ENCODE measurements around the gene C2orf92. TPM values are rescaled to one million over a fixed set of nuclear protein-coding genes. Genes with fewer than 3 reads are reported as not detected.
A peak's percentile ranks its signal among the peaks of the same experiment; 100 is the strongest.

Gene C2orf92
- total RNA-seq, 2 donors from 2014 or later = 3.0 to 3.1 TPM

DNA sequence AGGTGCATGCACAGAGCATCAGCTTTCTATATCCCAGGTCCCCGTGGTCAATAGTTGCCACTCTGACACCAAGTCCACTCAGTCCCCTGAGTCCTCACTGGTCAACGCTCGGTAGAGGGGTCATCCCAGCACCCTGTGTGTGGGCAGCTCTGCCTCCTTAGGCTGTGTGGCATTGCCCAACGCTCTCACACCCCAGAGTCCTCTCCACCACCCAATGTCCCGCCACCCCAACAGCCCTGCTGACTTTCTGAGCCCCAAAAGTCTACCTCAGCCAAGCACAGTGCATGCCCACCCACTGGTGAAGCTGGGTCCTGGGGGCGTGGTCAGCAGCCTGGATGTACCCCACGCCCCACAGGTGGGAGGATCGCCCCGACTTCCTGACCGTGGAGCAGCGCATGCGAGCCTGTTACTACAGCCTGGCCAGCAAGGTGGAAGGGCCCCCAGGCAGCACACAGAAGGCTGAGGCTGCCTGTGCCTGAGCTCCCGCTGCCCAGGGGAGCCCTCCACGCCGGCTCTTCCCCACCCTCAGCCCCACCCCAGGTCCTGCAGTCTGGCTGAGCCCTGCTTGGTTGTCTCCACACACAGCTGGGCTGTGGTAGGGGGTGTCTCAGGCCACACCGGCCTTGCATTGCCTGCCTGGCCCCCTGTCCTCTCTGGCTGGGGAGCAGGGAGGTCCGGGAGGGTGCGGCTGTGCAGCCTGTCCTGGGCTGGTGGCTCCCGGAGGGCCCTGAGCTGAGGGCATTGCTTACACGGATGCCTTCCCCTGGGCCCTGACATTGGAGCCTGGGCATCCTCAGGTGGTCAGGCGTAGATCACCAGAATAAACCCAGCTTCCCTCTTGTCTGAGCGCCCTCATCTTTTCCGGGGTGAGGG lies 69.7 kb downstream of the C2orf92 start:
- no peaks in the 10 kb centered on the region for H3K36me3 ChIP-seq
- H3K27me3 ChIP-seq = no peaks in the 10 kb centered on the region
- no peak overlapping the region for H3K27ac ChIP-seq
- H3K4me1 ChIP-seq = peaks cover 0 to 16% of the 10 kb centered on the region in 2 donors
- no peak for DNase-seq (ENCODE audit: low spot score)
- no peaks in the 10 kb centered on the region for H3K9me3 ChIP-seq
- no peak overlapping the region for H3K4me3 ChIP-seq
- no peak for TF ChIP-seq CTCF (IDR thresholded peaks at IDR 0.05)

GRCh38 chr2:97739893-97740245 lies 70.4 kb downstream of the C2orf92 start:
- no peak for TF ChIP-seq CTCF (IDR thresholded peaks at IDR 0.05)
- Histone ChIP-seq H3K36me3 (no peaks in the 10 kb centered on the region), H3K4me1 (peaks cover 0 to 16% of the 10 kb centered on the region in 2 donors), H3K4me3 (no peak overlapping the region), H3K27me3 (no peaks in the 10 kb centered on the region), H3K9me3 (no peaks in the 10 kb centered on the region), H3K27ac (no peak overlapping the region)
- DNase-seq (ENCODE audit: low spot score) = no peak

DNA sequence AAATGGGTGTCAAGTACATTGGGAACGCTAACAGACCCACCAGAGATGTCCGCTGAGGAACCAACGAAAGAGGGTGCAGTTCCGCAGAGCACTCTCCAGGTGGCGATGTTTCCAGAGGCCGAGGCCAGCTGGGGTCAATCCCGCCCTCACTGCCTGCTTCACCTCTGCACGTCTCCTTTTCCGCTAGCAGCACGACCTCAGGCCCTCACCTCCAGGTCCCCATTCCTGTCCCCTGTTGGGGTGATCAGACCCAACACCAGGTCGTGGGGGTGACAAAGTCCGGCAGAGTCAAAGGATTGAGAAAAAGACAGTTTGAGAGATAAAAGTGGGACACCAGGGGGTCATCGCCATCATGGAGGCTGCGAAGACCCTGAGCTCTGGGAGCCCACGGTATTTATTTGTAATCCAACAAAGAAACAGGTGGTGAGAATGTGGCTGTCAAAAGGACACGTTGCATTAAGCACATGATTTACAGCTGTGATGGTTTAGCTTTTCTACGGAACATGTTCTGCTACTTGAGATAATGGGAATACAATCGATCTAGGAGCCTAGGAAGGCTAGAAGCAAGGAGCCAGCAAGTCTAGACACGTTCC lies 71.2 kb downstream of the C2orf92 start:
- no peak for DNase-seq (ENCODE audit: low spot score)
- TF ChIP-seq CTCF (IDR thresholded peaks at IDR 0.05) = peak; percentile 57 to 65
- H3K9me3 ChIP-seq = no peaks in the 10 kb centered on the region

DNA sequence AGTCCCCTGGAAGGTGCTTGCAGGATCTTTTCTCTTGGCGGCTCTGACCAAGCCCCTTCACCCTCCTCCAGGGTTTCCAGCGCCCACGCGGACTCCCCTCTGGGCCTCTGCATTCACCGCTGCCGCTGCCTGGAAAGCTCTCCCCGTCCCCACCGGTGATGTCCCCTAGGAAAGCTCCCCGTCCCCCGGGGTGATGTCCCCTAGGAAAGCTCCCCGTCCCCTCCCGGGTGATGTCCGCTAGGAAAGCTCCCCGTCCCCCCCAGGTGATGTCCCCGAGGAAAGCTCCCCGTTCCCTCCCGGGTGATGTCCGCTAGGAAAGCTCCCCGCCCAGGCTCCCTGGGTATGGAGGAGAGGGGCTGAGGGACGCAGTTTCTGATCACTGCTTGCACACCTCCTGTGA lies 71.7 kb downstream of the C2orf92 start:
- no peak for DNase-seq (ENCODE audit: low spot score)
- Histone ChIP-seq H3K4me1 (peaks cover 0 to 16% of the 10 kb centered on the region in 2 donors), H3K4me3 (no peak overlapping the region), H3K36me3 (no peaks in the 10 kb centered on the region), H3K9me3 (no peaks in the 10 kb centered on the region), H3K27ac (no peak overlapping the region), H3K27me3 (no peaks in the 10 kb centered on the region)
- no peak for TF ChIP-seq CTCF (IDR thresholded peaks at IDR 0.05)

More for the DNA sequence above, 71.2 kb downstream of the C2orf92 start:
- Histone ChIP-seq H3K27ac (no peak overlapping the region), H3K27me3 (no peaks in the 10 kb centered on the region), H3K36me3 (no peaks in the 10 kb centered on the region), H3K4me1 (peaks cover 0 to 16% of the 10 kb centered on the region in 2 donors), H3K4me3 (no peak overlapping the region)

DNA sequence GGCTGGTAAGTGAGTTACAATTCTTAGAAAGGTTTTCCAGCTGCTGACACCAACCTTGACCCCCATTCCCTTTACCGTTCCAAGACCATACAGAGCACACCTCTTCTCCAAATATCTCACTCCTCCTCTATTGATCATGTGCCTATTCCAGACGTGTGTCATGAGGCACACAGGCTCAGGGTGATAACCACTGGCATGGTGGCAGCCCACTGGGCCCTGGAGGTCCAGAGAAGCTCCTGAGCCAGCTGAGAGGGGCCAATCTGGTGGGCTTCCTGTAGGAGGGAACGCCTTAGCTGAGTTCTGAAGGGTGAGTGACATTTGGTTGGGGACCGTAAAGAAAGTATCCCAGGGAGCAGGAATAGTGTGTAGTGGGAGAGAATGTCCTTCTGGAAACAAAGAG lies 72.2 kb downstream of the C2orf92 start:
- Histone ChIP-seq H3K27ac (peak overlapping the region in 1 of 2 donors; percentile 57), H3K9me3 (no peaks in the 10 kb centered on the region), H3K27me3 (no peaks in the 10 kb centered on the region), H3K4me3 (no peak overlapping the region), H3K36me3 (no peaks in the 10 kb centered on the region), H3K4me1 (peaks cover 0 to 19% of the 10 kb centered on the region in 2 donors)
- DNase-seq (ENCODE audit: low spot score) = no peak
- no peak for TF ChIP-seq CTCF (IDR thresholded peaks at IDR 0.05)

All from right atrium auricular region (tissue), 2 donors.